ENCODE data around the gene WWP2.
A peak's percentile ranks its signal among the peaks of the same experiment; 100 is the strongest.
"Not testable (repeated sequence)": the region's sequence is repeated elsewhere in the genome, so short reads cannot be mapped to it uniquely, and the experiment has no call there.

WWP2 gene

DNA sequence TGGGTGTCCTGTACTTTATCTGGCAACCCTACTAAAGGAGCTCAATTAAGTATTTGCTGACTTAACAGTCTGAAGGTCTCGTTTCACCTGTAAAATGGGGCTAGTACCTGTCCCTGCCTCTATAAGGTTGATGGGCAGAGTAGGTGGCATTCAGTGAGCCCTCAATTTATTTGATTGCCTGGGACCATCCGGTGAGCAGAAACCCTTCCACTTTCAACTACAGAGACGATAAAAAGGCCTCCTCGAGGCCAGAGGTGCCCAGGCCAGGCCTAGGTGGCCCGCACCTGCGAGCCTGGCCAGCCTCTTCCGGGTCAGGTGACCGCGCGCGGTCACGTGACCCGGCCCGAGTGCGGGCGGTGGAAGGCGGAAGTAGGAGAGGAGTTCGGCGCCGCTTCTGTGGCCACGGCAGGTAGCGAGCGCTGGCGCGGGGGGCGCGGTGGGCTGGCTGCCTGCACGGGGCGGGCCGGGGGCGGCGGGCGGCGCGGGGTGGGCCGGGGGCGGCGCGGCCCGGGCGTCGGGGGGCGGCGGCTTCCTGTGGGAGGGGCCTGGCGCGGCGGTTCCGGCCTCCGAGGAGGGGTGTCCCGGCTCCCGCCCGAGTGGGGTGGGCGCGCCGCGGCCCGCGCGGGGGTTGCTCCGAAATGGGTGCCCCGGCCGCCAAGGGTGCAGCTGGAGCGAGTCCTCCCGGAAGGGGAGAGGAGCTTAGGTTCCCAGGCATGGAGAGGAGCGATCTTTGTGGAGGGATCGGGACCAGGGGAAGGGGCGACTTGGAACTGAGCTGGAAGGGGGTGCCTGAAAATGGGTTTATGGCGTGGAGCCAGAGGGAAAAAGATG is at the start of gene WWP2:
Gene WWP2 (plus strand): TSS at position 350 of the 831 bp plus-strand sequence. CDS start 24,679 bp downstream, outside the sequence.
- peak; percentile 91 for DNase-seq

DNA sequence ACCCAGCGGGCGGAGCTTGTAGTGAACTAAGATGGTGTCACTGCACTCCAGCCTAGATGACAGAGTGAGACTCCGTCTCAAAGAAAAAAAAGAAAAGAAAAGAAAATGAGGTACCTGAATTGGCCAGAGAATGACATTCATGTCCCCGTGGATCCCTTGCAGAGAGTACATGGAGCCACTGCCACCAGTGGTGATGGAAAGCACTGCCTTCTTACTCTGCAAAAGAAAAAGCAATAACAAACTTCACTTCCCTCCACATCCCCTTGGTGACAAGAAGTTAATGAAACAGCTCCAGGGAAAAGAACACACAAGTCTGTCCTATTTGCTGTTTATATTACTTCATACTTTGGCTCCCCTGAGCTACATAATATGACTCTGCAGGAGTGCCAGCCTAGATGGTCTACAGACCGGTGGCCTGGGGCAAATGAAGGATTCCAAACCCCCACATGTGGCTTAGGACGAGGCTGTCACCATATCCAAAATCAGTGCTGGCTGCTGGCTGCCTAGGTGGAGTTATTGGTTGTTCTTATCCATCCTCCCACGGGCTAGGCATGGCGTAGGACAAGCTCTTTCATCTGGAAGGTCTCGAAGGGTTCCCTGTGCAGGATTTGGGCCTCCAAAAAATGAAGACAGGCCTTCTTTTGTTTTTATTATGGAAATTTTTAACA is 49.1 kb upstream of the WWP2 start:
- DNase-seq = peak; percentile 37

DNA sequence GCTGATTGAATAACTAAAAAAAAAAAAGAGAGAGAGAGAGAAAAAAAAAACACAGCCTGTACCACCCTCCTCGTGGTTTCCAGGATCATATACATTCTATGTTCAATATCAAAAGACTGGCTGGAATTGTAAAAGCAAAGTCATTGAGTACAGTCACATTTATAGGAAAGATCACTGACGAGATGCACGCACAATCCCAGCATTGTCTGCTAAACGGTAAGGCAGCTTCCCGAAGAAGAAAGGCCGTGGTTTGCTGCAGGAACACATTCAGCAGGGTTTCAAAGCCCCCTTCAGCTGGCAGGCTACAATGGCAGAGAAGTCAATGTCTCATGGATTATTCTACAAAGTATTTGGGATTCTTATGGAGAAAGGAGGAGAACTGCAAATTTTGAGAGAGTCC is 45.1 kb upstream of the WWP2 start:
- DNase-seq = no peak

DNA sequence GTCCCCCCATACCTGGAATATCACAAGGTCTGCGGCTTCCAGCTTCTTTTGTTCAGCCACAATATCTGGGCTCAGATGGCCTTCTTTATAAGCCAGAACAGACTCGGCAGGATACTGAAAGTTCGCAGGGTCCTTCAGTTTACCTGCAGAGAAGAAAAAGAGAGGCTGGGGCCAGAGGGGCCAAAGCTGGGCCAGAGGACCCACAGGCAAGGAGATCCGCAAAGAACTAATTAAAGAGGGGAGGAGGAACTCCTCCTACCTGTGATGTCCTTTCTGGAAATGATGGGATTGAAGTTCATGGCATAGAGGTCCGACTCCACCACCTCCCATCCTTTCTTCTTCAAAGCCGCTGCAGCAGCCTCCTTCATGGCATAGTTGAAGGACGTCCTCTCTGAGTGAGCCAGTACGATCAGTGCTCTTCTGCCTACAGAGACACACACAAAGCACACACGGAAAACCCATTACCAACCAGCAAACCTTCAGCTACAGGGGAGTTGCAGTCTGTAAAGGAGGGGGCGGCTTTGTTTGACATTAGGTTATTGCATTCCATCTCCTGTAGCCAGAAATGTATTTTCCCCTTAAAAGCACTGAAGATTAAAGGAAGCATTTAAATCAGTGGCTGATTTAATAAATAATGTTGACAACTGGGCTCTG is 43.9 kb upstream of the WWP2 start:
- DNase-seq = no peak

DNA sequence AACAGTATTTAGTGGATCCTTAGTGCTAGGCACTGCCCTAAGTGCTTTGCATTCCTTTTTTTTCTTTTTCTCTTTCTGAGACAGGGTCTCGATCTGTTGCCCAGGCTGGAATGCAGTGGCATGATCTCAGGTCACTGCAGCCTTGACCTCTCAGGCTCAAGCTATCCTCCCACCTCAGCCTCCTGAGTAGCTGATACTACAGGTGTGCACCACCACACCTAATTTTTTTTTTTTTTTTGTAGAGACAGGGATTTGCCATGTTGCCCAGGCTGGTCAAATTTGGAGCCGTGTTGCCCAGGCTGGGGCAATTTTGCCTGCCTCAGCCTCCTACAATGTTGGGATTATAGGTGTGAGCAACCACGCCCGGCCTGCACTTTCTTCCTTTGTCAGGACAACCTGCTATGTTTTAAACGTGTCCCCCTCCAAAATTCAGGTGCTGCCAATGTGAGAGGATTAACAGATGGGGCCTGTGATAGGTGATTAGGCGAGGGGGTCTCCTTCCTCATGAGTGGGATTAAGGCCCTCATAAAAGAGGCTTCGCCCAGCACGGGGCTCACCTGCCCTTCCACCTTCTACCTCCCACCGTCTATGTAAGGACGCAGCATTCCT is 41.2 kb upstream of the WWP2 start:
- peak; percentile 40 for DNase-seq

DNA sequence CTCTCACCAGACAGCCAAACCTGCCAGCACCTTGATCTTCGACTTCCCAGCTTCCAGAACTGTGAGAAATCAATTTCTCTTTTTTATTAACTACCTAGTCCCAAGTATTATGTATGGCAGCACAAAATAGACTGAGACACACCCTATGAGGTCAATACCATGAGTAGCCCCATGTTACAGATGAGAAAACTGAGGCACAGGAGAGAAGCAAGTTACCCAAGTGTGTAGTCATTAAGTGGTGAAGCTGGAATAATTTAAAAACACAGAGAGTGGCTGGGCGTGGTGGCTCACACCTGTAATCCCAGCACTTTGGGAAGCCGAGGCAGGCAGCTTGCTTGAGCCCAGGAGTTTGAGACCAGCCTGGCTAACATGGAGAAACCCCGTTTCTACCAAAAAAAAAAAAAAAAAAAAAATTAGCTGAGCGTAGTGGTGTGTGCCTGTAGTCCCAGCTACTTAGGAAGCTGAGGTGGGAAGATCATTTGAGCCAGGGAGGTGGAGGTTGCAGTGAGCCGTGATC is 40.6 kb upstream of the WWP2 start:
- no peak for DNase-seq

DNA sequence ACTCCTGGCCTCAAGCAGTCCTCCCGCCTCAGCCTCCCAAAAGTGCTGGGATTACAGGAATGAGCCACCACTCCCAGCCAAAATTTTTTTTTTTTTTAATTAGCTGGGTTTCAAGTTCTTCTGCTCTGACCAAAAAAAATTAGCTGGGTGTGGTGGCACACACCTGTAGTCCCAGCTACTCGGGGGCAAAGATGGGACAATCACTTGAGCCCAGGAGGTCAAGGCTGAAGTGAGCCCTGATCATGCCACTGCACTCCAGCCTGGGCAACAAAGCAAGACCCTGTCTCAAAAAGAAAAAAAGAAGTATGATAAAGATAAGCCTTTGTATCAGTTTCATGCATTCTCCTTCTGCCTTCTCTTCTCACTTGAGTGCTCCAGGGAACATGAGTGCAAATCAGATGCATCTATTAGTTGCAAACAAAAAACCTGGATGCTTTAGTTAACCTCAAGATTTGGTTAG is 37.7 kb upstream of the WWP2 start:
- DNase-seq = no peak

DNA sequence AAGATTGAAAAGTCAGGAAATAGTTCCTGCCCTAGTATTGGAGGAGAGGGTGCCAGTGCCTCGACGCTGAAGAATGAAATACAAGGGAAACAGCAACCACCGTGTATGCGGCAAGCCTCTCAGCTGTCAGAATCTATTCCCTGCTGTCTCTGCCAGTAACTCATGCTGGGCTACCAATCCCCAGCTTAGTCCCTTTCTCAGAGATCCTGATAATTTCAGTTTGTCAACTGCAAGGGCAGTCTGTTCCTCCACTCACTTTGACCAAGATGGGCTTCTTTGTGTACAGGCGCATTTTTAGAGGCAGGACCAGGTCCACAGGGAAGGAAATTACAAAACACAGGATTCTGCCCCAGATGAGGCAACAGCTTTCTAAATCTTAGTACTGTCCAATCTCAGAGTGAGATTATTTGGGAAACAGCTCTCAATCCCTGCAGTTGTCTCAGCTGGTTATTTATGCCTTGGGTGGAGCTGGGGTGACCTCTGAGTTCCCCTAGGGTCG is 37.1 kb upstream of the WWP2 start:
- no peak for DNase-seq

DNA sequence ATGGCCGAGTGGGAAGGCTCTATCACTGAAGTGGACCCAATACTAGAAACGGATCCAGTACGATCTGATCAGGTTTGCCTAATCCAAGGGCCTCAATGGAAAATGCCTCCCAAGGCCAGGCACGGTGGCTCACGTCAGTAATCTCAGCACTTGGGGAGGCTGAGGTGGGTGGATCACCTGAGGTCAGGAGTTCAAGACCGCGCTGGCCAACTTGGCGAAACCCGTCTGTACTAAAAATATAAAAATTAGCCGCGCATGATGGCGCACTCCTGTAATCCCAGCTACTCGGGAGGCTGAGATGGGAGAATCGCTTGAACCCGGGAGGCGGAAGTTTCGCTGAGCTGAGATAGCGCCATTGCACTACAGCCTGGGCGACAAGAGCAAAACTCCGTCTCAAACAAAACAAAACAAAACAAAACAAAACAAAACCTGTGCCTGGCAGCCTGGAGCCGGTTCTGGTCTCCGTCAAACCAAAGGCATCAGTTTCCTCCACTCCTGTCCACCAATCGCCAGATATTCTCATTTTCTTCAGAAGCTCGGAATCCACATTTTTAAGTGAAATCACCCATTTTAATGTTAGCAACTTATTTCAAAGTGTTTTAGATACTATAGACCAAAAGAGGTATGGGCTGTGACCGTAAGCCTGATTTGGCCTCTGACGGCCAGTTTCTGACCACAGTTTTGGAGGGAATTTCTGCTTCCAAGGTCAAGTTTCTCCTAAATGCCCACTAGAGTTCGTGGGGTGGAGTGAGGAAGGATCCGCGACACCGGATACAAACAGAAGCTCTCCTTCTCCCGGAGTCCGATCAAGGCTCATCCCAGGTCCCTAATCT is 36.4 kb upstream of the WWP2 start:
- no peak for DNase-seq

DNA sequence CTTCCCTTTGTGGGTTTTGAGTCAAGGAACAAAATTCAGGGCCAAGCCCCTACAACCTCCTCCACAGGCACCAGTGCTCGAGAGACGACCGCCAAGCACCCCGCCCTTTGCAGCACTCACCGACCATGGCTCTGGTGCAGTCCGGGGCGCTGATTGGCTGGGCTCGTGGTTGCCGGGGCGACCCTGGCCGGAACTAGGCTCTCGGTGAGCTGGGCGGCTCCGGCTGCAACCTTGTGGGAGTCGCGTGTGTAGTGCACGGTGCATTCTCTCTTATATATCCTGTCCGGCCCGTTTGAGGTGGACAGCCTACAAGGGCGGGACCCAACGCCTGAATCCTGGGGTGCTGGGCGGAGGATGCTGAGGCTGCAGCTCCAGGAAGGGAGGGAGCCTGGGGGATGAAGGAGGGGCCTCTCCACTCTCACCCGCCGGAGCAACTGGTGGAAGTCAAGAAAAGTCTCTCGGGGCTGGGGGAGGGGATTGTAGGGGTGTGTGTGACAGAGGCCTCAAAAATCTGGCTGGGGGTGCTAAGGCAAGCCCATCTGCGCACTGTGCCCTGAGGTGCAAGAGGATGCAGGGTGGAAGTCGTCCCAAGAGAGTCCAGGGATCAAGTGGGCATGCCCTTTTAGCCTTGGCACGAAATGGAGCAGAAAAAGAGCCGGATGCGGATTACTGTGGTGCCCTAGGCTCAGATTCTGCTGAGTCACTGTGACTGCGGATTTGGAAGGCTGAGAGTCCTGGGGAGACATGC is 35.6 kb upstream of the WWP2 start, which contains the start of gene NQO1:
Gene NQO1 (minus strand): TSS at position 248 of the 748 bp plus-strand sequence. CDS start 121 bp downstream, at position 127.
- DNase-seq = peak; percentile 95

DNA sequence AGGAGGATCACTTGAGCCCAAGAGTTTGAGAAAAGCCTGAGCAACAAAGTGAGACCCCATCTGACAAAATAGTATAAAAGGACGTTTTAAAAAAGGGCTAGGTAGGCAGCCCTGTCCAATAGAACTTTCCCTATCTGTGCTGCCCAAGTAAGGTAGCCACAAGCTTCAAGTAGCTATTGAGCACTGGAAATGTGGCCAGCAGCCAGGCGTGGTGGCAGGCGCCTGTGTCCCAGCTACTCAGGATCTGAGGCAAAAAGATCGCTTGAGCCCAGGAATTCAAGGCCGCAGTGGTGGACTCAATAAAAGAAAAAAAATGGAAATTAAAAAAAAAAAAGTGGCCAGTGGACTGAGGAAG is 34.2 kb upstream of the WWP2 start:
- DNase-seq = no peak

DNA sequence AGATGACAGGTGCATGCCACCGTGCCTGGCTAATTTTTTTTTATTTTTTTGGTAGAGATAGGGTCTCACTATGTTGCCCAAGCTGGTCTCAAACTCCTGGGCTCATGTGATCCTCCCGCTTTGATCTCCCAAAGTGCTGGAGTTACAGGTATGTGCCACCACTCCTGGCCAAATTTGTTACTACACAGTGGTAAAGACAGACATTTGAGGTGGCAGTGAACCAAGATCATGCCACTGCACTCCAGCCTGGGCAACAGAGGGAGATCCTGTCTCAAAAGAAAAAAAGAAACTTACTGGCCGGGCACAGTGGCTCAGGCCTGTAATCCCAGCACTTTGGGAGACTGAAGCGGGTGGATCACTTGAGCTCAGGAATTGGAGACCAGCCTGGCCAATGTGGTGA is 33.1 kb upstream of the WWP2 start:
- DNase-seq = not testable (repeated sequence)

DNA sequence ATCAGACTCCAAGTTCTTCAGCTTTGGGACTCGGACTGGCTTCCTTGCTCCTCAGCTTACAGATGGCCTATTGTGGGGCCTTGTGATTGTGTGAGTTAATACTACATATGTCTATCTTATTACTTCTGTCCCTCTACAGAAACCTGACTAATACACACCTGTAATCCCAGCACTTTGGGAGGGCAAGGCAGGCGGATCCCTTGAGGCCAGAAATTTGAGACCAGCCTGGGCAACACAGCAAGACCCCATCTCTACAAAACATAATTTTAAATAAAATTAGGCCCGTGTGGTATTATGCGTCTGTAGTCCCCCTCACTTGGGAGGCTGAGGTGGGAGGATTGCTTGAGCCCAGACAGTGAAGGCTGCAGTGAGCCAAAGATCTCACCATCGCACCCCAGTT is 30.9 kb upstream of the WWP2 start:
- not testable (repeated sequence) for DNase-seq

DNA sequence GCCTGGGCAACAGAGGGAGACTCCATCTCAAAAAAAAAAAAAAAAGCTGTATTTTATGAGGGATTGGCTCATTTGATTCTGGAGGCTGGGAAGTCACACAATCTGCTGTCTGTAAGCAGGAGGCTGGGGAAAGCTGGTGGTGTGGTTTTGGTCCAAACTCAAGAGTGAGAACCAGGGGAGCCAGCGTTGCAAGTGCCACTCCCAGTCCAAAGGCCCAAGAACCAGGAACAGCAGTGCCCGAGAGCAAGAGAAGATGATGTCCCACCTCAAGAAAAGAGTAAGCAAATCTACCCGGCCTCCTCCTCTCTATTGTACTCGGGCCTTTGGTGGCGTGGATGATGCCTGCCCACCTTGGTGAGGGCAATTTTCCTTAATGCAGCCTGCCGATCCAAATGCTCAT is 30.0 kb upstream of the WWP2 start:
- no peak for DNase-seq

DNA sequence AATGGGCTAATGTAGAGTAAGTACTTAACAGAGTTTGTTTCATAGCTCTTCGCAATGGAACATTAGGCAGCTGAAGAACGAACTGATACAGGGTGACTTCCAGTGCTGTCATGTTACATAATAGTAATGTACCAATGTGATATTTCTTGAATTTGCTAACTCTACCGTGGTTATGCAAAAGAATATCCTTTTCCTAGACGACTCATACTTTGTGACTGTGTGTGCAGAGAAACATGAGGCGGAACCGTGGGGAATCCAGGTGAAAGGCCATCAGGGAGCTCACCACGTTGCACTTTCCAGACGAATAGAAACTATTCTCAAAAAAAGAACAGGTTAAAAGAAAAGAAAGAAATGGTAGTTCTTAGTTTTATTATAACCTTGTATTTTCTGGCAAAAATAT is 20.6 kb upstream of the WWP2 start:
- DNase-seq = no peak

DNA sequence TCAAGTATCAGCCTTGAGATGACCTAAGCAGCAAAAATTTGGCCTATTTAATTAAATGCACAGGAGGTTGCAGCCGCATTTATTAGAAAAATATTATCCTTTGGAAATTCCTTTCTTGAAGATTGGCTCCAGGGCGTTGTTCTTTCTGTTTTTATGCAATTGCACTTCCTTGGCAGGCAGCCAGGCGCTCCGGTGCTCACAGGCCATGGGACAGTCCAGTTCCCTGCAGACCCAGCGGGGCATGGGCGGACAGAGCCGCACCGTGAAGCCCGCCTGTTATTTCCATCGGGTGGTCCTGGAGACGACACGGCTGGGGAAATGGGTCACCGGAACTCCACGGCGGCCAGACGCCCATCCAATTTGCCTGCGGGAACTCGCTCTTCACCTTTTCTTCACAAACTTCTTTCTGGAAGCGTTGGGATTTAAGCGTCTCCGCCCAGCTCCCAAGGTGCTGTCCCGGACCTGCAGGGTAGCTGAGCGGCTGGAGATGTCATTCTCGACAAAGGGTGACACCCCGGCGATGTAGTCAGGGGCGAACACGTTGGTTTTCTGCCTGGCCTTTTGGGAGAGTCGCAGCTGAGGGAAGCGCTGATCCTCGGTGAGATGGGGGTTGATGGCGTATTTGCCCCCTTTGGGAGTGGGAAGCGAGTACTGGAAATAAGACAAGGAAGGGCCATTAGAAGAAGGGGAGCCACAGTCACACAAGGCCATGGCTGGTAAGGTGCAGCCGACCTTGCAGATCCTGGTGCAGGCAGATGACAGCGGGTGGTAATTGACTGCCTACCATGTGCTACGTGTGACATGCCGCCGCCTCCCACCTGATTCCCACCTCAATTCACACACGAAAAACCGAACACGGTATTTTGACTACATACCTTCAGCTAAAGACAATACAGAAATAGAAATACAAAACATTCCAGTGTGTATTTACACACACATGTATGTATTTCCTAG is 19.9 kb upstream of the WWP2 start:
- DNase-seq = no peak

DNA sequence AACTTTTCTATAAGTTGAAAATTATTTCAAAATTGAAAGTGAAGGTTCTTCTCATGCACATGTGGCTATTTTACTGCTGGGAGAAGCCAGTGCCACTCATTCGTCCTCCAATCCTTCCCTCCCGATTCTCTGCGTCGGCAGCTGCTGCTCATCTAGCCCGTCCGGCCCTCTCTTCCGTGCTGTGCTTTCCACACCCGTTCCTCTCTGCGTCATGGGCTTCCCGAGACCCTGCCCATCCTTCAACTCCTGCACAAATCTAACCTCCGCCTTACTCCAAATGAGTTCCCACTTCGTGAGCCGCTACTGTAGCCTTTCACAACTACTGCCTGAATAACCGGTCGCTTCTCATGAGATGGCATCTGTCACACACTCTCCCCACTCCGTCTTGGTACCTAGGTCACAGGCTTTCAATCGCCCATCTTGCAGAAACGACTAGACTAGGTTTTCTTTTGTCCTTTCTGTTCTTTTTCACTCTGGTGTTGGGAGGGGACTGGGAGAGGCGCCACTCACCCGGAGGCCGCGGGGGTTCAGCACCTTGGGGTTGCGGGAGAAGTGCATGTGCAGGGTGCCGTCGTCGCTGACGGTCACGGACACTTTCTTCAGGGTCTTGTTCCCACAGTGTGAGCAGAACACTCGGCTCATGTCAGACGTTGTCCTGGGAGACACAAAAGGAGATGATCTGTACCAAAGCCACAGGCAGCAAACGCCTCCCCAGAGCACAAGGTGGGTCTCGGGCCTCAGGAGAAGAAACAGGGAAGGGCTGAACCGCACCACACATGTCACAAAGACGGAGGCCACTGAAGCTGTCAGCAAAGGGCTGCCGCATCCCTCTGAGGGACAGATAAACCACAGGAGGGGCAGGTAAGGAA is 17.5 kb upstream of the WWP2 start:
- no peak for DNase-seq

DNA sequence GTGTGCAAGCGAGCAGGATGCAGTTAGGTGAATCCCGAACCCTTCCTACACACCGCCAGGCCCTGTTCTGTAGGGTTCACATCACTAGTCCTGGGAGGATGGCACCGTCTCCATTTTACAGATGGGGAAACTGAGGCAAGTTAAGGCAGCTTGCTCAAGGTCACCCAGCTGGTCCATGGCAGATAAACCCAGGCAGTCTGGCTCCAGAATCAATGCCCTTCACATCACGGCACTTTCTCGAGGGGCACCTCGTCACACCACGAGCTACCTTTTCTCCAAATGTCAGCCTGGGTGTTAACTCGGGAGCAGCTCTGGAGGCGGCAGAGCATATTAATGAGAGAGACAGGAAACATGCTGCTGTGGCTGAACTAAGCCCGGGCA is 16.9 kb upstream of the WWP2 start:
- no peak for DNase-seq

DNA sequence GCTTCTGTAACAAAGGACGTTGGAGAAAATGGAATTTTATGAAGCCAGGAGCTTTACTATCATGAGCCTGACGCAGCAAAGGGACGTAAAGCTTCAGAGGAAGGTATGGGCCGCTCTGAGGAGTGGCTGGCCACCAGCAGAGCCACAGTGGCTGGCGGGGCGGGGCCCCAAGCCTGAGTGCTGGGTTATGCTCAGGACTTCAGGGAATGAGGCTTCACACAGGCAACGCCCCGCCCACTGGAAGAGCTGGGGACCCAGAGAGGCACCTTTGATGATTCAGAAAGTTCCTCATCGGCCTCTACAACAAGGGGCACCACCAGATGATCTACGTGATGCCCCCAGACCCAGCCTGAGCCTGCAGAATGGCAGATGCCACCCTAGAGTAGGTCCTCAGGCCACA is 16.2 kb upstream of the WWP2 start:
- no peak for DNase-seq
